B cell (primary cell): ENCODE measurements around the gene KLK10. TPM values are rescaled to one million over a fixed set of nuclear protein-coding genes. Genes with fewer than 3 reads are reported as not detected.

ENCODE experiments used
- ATAC-seq: fragments of 200-7000 bp; cut with Tn5 transposase; one replicate; pipeline ENCODE4 v1.10.0; 2021; ENCODE audit warnings: low read depth, mild to moderate bottlenecking, moderate number of reproducible peaks, moderate library complexity
- CTCF ChIA-PET: fragments of 350-600 bp; sonication (Branson Sonifier 250); formaldehyde crosslinking; loops from one replicate; lab custom pipeline; 2021; ENCODE audit warnings: antibody characterized with exemption, inconsistent platforms; lab: Charles Lee
- POLR2A ChIA-PET: fragments of 350-600 bp; sonication (Branson Sonifier 250); formaldehyde crosslinking; loops from one replicate; lab custom pipeline; 2021; ENCODE audit warnings: antibody characterized with exemption; lab: Charles Lee
- DNase-seq: peaks from one replicate; pipeline ENCODE4 v3.0.0; 2013
- H2AFZ ChIP-seq: 2 replicates; pipeline ENCODE4 v1.6.1; 2012; ENCODE audit warnings: mild to moderate bottlenecking, low read depth, low read length; ENCODE audit not compliant: insufficient read depth, poor library complexity, severe bottlenecking
- H3K27ac ChIP-seq, 2 donors: 1 replicate in 1 of 2; 2 replicates in 1 of 2; pipeline ENCODE4 v1.5.1; 2012 to 2013; ENCODE audit warnings: low read length in 2 of 2, mild to moderate bottlenecking in 2 of 2, moderate library complexity in 1 of 2
- H3K27me3 ChIP-seq, 4 experiments: fragments of 200-600 bp in 1 of 4; sonication (generic) in 1 of 4; replicated peaks in 1 of 4; 1 replicate in 2 of 4; 2 replicates in 2 of 4; pipeline versions ENCODE4 v1.6.1 to v1.7.0; 2013 to 2016; ENCODE audit warnings: low read length in 3 of 4, mild to moderate bottlenecking in 2 of 4, mixed read lengths in 1 of 4, moderate library complexity in 1 of 4; ENCODE audit not compliant: insufficient read depth in 4 of 4, control insufficient read depth in 3 of 4; ENCODE audit errors: control extremely low read depth in 1 of 4
- H3K36me3 ChIP-seq, 2 experiments: replicated peaks in 1 of 2; 1 replicate in 1 of 2; 2 replicates in 1 of 2; pipeline versions ENCODE4 v1.6.1 to v1.7.1; 2013; ENCODE audit warnings: low read length in 1 of 2; ENCODE audit not compliant: insufficient read depth in 2 of 2, control insufficient read depth in 1 of 2; ENCODE audit errors: control extremely low read depth in 1 of 2, extremely low read depth in 1 of 2
- H3K4me1 ChIP-seq, 2 donors: fragments of 200-600 bp in 1 of 2; sonication (generic) in 1 of 2; 1 replicate in 1 of 2; 2 replicates in 1 of 2; pipeline versions ENCODE4 v1.5.1 to v1.6.1; 2013 to 2017; ENCODE audit warnings: low read length in 2 of 2; ENCODE audit not compliant: control insufficient read depth in 2 of 2, insufficient read depth in 2 of 2
- H3K4me2 ChIP-seq: replicated peaks from 2 replicates; pipeline ENCODE3; 2012; ENCODE audit warnings: mild to moderate bottlenecking, low read depth, low read length; ENCODE audit not compliant: poor library complexity, severe bottlenecking
- H3K4me3 ChIP-seq, 5 experiments: fragments of 200-600 bp in 1 of 5; sonication (generic) in 1 of 5; 1 replicate in 3 of 5; 2 replicates in 2 of 5; pipeline versions ENCODE4 v1.5.1 to v1.7.0; 2011 to 2016; ENCODE audit warnings: low read length in 4 of 5, mild to moderate bottlenecking in 4 of 5, low read depth in 2 of 5, control low read depth in 1 of 5, moderate library complexity in 1 of 5; ENCODE audit not compliant: insufficient read depth in 1 of 5; ENCODE audit errors: control extremely low read depth in 1 of 5, extremely low read depth in 1 of 5
- H3K79me2 ChIP-seq: fragments of 200-600 bp; sonication (generic); one replicate; pipeline ENCODE4 v1.6.0; 2016; ENCODE audit warnings: low read length; ENCODE audit not compliant: control insufficient read depth, insufficient read depth
- H3K9ac ChIP-seq: fragments of 200-600 bp; sonication (generic); 2 replicates; pipeline ENCODE4 v1.6.1; 2017; ENCODE audit warnings: mild to moderate bottlenecking, low read length, moderate library complexity
- H3K9me3 ChIP-seq, 3 donors: one replicate each; pipeline versions ENCODE4 v1.6.1 to v1.7.1; 2013; ENCODE audit warnings: low read length in 2 of 3; ENCODE audit not compliant: control insufficient read depth in 2 of 3, insufficient read depth in 1 of 3; ENCODE audit errors: control extremely low read depth in 1 of 3
- H4K20me1 ChIP-seq: 2 replicates; pipeline ENCODE4 v1.6.0; 2012; ENCODE audit warnings: mild to moderate bottlenecking, low read length; ENCODE audit not compliant: insufficient read depth, control insufficient read depth, poor library complexity, severe bottlenecking
- H3K27ac Mint-ChIP-seq: one replicate; pipeline ENCODE4 v1.8.0; 2021; ENCODE audit warnings: mixed read lengths
- H3K27me3 Mint-ChIP-seq: one replicate; pipeline ENCODE4 v1.8.0; 2021; ENCODE audit warnings: mixed read lengths
- H3K4me1 Mint-ChIP-seq: one replicate; pipeline ENCODE4 v1.8.0; 2021; ENCODE audit warnings: mixed read lengths
- H3K4me3 Mint-ChIP-seq: one replicate; pipeline ENCODE4 v1.8.0; 2021; ENCODE audit warnings: mixed read lengths
- H3K9me3 Mint-ChIP-seq: one replicate; pipeline ENCODE4 v1.8.0; 2022; ENCODE audit warnings: mixed read lengths; ENCODE audit not compliant: insufficient read depth
- EZH2 ChIP-seq: IDR thresholded peaks from 2 replicates; pipeline ENCODE4 v1.6.1; 2012; ENCODE audit warnings: borderline replicate concordance, low read depth, mild to moderate bottlenecking, moderate library complexity, low read length; ENCODE audit not compliant: insufficient read depth, poor library complexity, severe bottlenecking
- WGBS: methylation state at CpG from one replicate; pipeline ENCODE4 v1.1.5; 2013; ENCODE audit warnings: missing lambda C conversion rate; ENCODE audit not compliant: insufficient coverage; 5-methylcytosine and 5-hydroxymethylcytosine counted together
- intact Hi-C: fragments of 100-400 bp; cut with micrococcal nuclease; formaldehyde crosslinking; loops from one replicate; pipeline ENCODE4 v1.10.0; 2022
- polyA plus RNA-seq: library from polyadenylated mRNA; depleted of rRNA; stranded (reverse); fragments of >200 nt; gene quantifications from 2 replicates; pipeline ENCODE4 v1.2.3, GENCODE V29; 2012
- total RNA-seq, 2 donors: library from RNA; stranded (reverse); fragments of 120-200 nt in 1 of 2; gene quantifications; 1 replicate in 1 of 2; 2 replicates in 1 of 2; pipeline versions ENCODE4 v1.2.3 to v1.2.4, GENCODE V29; 2013 to 2022
- TF ChIP-seq, protein P1 (sequence below): fragments of 200-600 bp; IDR thresholded peaks from one replicate; pipeline ENCODE4 v1.8.0; 2022; ENCODE audit warnings: antibody characterized with exemption, mild to moderate bottlenecking

The KLK10 gene
- total and polyA plus RNA-seq, 2 donors (not counting 1 experiment from before 2014, with no cell fraction given): not detected

GRCh38 chr19:51018745-51019543 is 565 bp downstream of the KLK10 start:
- 5% methylated on average over 63 of the region's 68 CpGs for WGBS
- H3K9me3 ChIP-seq: peaks cover 0 to 30% (median 0%) of the 10 kb centered on the region in 3 donors
- peaks cover 7 to 15% of the 10 kb centered on the region in 2 donors for H3K4me1 ChIP-seq
- no peaks in the 10 kb centered on the region for H3K79me2 ChIP-seq
- Mint-ChIP-seq H3K9me3 (no peaks in the 10 kb centered on the region), H3K27ac (no peak overlapping the region), H3K27me3 (peaks cover 52% of the 10 kb centered on the region), H3K4me1 (peaks cover 17% of the 10 kb centered on the region), H3K4me3 (peak overlapping the region; percentile 29)
- H3K36me3 ChIP-seq: no peaks in the 10 kb centered on the region
- H3K9ac ChIP-seq: no peak overlapping the region
- no peak overlapping the region for H3K4me3 ChIP-seq
- peak overlapping the region; percentile 33 for H3K4me2 ChIP-seq
- ATAC-seq: no peak
- no peak overlapping the region for H2AFZ ChIP-seq
- no peaks in the 10 kb centered on the region for H4K20me1 ChIP-seq
- TF ChIP-seq, protein P1, sequence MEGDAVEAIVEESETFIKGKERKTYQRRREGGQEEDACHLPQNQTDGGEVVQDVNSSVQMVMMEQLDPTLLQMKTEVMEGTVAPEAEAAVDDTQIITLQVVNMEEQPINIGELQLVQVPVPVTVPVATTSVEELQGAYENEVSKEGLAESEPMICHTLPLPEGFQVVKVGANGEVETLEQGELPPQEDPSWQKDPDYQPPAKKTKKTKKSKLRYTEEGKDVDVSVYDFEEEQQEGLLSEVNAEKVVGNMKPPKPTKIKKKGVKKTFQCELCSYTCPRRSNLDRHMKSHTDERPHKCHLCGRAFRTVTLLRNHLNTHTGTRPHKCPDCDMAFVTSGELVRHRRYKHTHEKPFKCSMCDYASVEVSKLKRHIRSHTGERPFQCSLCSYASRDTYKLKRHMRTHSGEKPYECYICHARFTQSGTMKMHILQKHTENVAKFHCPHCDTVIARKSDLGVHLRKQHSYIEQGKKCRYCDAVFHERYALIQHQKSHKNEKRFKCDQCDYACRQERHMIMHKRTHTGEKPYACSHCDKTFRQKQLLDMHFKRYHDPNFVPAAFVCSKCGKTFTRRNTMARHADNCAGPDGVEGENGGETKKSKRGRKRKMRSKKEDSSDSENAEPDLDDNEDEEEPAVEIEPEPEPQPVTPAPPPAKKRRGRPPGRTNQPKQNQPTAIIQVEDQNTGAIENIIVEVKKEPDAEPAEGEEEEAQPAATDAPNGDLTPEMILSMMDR: no peak
- no peak for TF ChIP-seq EZH2
- POLR2A ChIA-PET: no interaction called here
- no peak for DNase-seq
- intact Hi-C loops: no loop called here
- CTCF ChIA-PET: no interaction called here
- H3K27me3 ChIP-seq: peaks cover 0 to 50% (median 29%) of the 10 kb centered on the region in 4 experiments
- H3K27ac ChIP-seq: no peak overlapping the region
